H9 (cell line): ENCODE measurements around the gene EPS8. TPM values are rescaled to one million over a fixed set of nuclear protein-coding genes. Genes with fewer than 3 reads are reported as not detected.

Source experiments
- DNase-seq: peaks from one replicate; pipeline ENCODE4 v3.0.0-alpha.2; 2017
- H2AFZ ChIP-seq: one replicate; pipeline ENCODE4 v1.6.1; 2013; ENCODE audit warnings: mild to moderate bottlenecking, low read length, control low read depth, moderate library complexity
- H2AK5ac ChIP-seq: 2 replicates; pipeline ENCODE4 v1.6.1; 2013; ENCODE audit warnings: low read length, control low read depth, mixed read lengths; ENCODE audit not compliant: insufficient read length
- H2BK120ac ChIP-seq: one replicate; pipeline ENCODE4 v1.6.1; 2013; ENCODE audit warnings: low read depth, mild to moderate bottlenecking, low read length, control low read depth, inconsistent platforms; ENCODE audit not compliant: poor library complexity, severe bottlenecking
- H2BK12ac ChIP-seq: 2 replicates; pipeline ENCODE4 v1.6.1; 2013; ENCODE audit warnings: low read length, control low read depth, mixed read lengths, low read depth; ENCODE audit not compliant: insufficient read length
- H2BK15ac ChIP-seq: 2 replicates; pipeline ENCODE4 v1.6.1; 2013; ENCODE audit warnings: low read depth, low read length, control low read depth
- H2BK20ac ChIP-seq: one replicate; pipeline ENCODE4 v1.6.1; 2013; ENCODE audit warnings: low read depth, mild to moderate bottlenecking, low read length, control low read depth, inconsistent platforms; ENCODE audit not compliant: poor library complexity, severe bottlenecking
- H2BK5ac ChIP-seq: 2 replicates; pipeline ENCODE4 v1.6.1; 2013; ENCODE audit warnings: low read length, control low read depth, mixed read lengths; ENCODE audit not compliant: insufficient read length
- H3K14ac ChIP-seq: 2 replicates; pipeline ENCODE4 v1.6.1; 2013; ENCODE audit warnings: low read length, control low read depth; ENCODE audit not compliant: insufficient read depth
- H3K18ac ChIP-seq: 2 replicates; pipeline ENCODE4 v1.6.1; 2013; ENCODE audit warnings: low read depth, mild to moderate bottlenecking, mixed read lengths, low read length, control low read depth; ENCODE audit not compliant: insufficient read length
- H3K23ac ChIP-seq: 2 replicates; pipeline ENCODE4 v1.6.1; 2013; ENCODE audit warnings: low read length, control low read depth, mixed read lengths, low read depth; ENCODE audit not compliant: insufficient read length
- H3K23me2 ChIP-seq: 2 replicates; pipeline ENCODE4 v1.6.1; 2013; ENCODE audit warnings: low read depth, mild to moderate bottlenecking, mixed read lengths, low read length, control low read depth; ENCODE audit not compliant: insufficient read length, poor library complexity, severe bottlenecking
- H3K27ac ChIP-seq: 2 replicates; pipeline ENCODE4 v1.5.1; 2013; ENCODE audit warnings: low read length, control low read depth, mixed read lengths, low read depth; ENCODE audit not compliant: insufficient read length
- H3K27me3 ChIP-seq: 2 replicates; pipeline ENCODE4 v1.6.1; 2013; ENCODE audit warnings: low read length, control low read depth, inconsistent platforms; ENCODE audit not compliant: insufficient read depth
- H3K4ac ChIP-seq: 2 replicates; pipeline ENCODE4 v1.6.1; 2013; ENCODE audit warnings: low read depth, mild to moderate bottlenecking, control low read depth, inconsistent platforms, low read length, moderate library complexity
- H3K4me1 ChIP-seq: 2 replicates; pipeline ENCODE4 v1.6.1; 2013; ENCODE audit warnings: low read length, control low read depth, inconsistent platforms; ENCODE audit not compliant: insufficient read depth
- H3K4me2 ChIP-seq: 2 replicates; pipeline ENCODE4 v1.6.1; 2013; ENCODE audit warnings: low read length, control low read depth, mixed read lengths; ENCODE audit not compliant: insufficient read length, insufficient read depth
- H3K56ac ChIP-seq: 2 replicates; pipeline ENCODE4 v1.6.1; 2013; ENCODE audit warnings: low read depth, mild to moderate bottlenecking, mixed read lengths, low read length, control low read depth; ENCODE audit not compliant: insufficient read length
- H3K79me1 ChIP-seq: 2 replicates; pipeline ENCODE4 v1.6.1; 2013; ENCODE audit warnings: low read depth, mild to moderate bottlenecking, moderate library complexity, low read length, control low read depth, inconsistent platforms; ENCODE audit not compliant: insufficient read depth, poor library complexity, severe bottlenecking
- H3K79me2 ChIP-seq: 2 replicates; pipeline ENCODE4 v1.6.1; 2013; ENCODE audit warnings: low read length, control low read depth, inconsistent platforms; ENCODE audit not compliant: insufficient read depth
- H3K9ac ChIP-seq: 2 replicates; pipeline ENCODE4 v1.6.1; 2013; ENCODE audit warnings: low read length, control low read depth, mixed read lengths; ENCODE audit not compliant: insufficient read length; ENCODE audit errors: extremely low read depth
- H3K9me3 ChIP-seq: one replicate; pipeline ENCODE4 v1.6.1; 2013; ENCODE audit warnings: low read depth, low read length, inconsistent platforms; ENCODE audit not compliant: control insufficient read depth
- H3T11ph ChIP-seq: one replicate; pipeline ENCODE4 v1.6.1; 2013; ENCODE audit warnings: mild to moderate bottlenecking, low read length, control low read depth, inconsistent platforms
- H4K20me1 ChIP-seq: one replicate; pipeline ENCODE4 v1.6.1; 2013; ENCODE audit not compliant: control insufficient read depth, insufficient read length, insufficient read depth
- H4K5ac ChIP-seq: 2 replicates; pipeline ENCODE4 v1.6.1; 2013; ENCODE audit warnings: low read depth, mild to moderate bottlenecking, mixed read lengths, low read length, control low read depth; ENCODE audit not compliant: insufficient read length
- H4K8ac ChIP-seq: replicated peaks from 2 replicates; pipeline ENCODE4 v1.6.1; 2013; ENCODE audit warnings: low read length, control low read depth, mixed read lengths, low read depth; ENCODE audit not compliant: insufficient read length
- H4K91ac ChIP-seq: 2 replicates; pipeline ENCODE4 v1.6.1; 2013; ENCODE audit warnings: low read depth, mild to moderate bottlenecking, moderate library complexity, mixed read lengths, low read length, control low read depth; ENCODE audit not compliant: insufficient read length
- H3K27ac Mint-ChIP-seq, 3 experiments: 2 replicates in 2 of 3; 3 replicates in 1 of 3; pipeline ENCODE4 v1.8.0; 2020 to 2021; ENCODE audit warnings: mixed read lengths in 3 of 3, mild to moderate bottlenecking in 1 of 3, moderate library complexity in 1 of 3
- H3K27me3 Mint-ChIP-seq: 2 replicates; pipeline ENCODE4 v1.8.0; 2021; ENCODE audit warnings: low read depth, mild to moderate bottlenecking, moderate library complexity, mixed read lengths
- H3K36me3 Mint-ChIP-seq, 3 experiments: 2 replicates in 2 of 3; 3 replicates in 1 of 3; pipeline ENCODE4 v1.8.0; 2020 to 2021; ENCODE audit warnings: low read depth in 3 of 3, mixed read lengths in 3 of 3; ENCODE audit not compliant: insufficient read depth in 1 of 3
- H3K4me1 Mint-ChIP-seq, 2 experiments: 2 replicates each; pipeline ENCODE4 v1.8.0; 2020; ENCODE audit warnings: mixed read lengths in 2 of 2
- H3K4me3 Mint-ChIP-seq, 2 experiments: 2 replicates in 1 of 2; 3 replicates in 1 of 2; pipeline ENCODE4 v1.8.0; 2020 to 2021; ENCODE audit warnings: mild to moderate bottlenecking in 2 of 2, mixed read lengths in 2 of 2, moderate library complexity in 1 of 2
- H3K9me3 Mint-ChIP-seq, 2 experiments: 2 replicates in 1 of 2; 3 replicates in 1 of 2; pipeline ENCODE4 v1.8.0; 2020; ENCODE audit warnings: mild to moderate bottlenecking in 2 of 2, mixed read lengths in 2 of 2, moderate library complexity in 1 of 2
- CTCF ChIP-seq: fragments of 200-600 bp; sonication (generic); conservative IDR thresholded peaks from 3 replicates; pipeline ENCODE4 v1.8.0; 2021; ENCODE audit warnings: antibody characterized with exemption, mild to moderate bottlenecking
- WGBS: extraction: QIAGEN DNeasy Blood & Tissue Kit; methylation state at CpG from one replicate; pipeline ENCODE4 v1.1.7; 2013; ENCODE audit warnings: missing lambda C conversion rate, low lambda C conversion rate, mixed read lengths; ENCODE audit not compliant: insufficient read length; ENCODE audit errors: extremely low coverage; 5-methylcytosine and 5-hydroxymethylcytosine counted together
- total RNA-seq: library from RNA; stranded (reverse); gene quantifications from 2 replicates; pipeline ENCODE4 v1.2.1, GENCODE V29; 2021

Gene EPS8
- total RNA-seq, 1 experiment from 2014 or later: 2.2 TPM

- Mint-ChIP-seq H3K4me3 (no peak overlapping the region), H3K9me3 (no peaks in the 10 kb centered on the region), H3K4me1 (no peaks in the 10 kb centered on the region), H3K27me3 (no peaks in the 10 kb centered on the region), H3K36me3 (no peaks in the 10 kb centered on the region), H3K27ac (no peak overlapping the region)
- Histone ChIP-seq H3K4ac (no peak overlapping the region), H3T11ph (no peak overlapping the region), H2BK5ac (no peak overlapping the region), H2AK5ac (no peak overlapping the region), H3K4me2 (no peak overlapping the region), H2BK120ac (no peak overlapping the region), H3K79me1 (no peaks in the 10 kb centered on the region), H3K79me2 (no peaks in the 10 kb centered on the region), H3K4me1 (no peaks in the 10 kb centered on the region), H3K27ac (no peak overlapping the region), H3K23ac (no peak overlapping the region), H4K20me1 (no peaks in the 10 kb centered on the region), H2AFZ (no peak overlapping the region), H4K8ac (no peak overlapping the region), H2BK12ac (no peak overlapping the region), H3K14ac (no peak overlapping the region), H2BK20ac (no peak overlapping the region), H4K5ac (no peak overlapping the region), H2BK15ac (no peak overlapping the region), H3K23me2 (no peaks in the 10 kb centered on the region), H3K9ac (no peak overlapping the region), H3K27me3 (no peaks in the 10 kb centered on the region), H3K18ac (no peak overlapping the region), H4K91ac (no peak overlapping the region), H3K56ac (no peak overlapping the region), H3K9me3 (no peaks in the 10 kb centered on the region)
- DNase-seq: no peak
- TF ChIP-seq CTCF: no peak
- no CpG with 5 or more reads among the region's 2 CpGs for WGBS
Measured at GRCh38 chr12:15716581-15716980, 72.6 kb downstream of the EPS8 start.
